GM12878 (cell line): ENCODE data around the gene C17orf113. TPM values are rescaled to one million over a fixed set of nuclear protein-coding genes. Genes with fewer than 3 reads are reported as not detected.

Experiments used
- ATAC-seq: fragments of 200-7000 bp; cut with Tn5 transposase; 3 replicates; pipeline ENCODE4 v1.9.1; 2020; ENCODE audit warnings: mild to moderate bottlenecking, moderate library complexity
- BruUV-seq: library from RNA; stranded (reverse); fragments of 400-500 nt; replicated peaks from 2 replicates; lab custom pipeline; 2021; lab: Mats Ljungman, UMichigan
- CTCF ChIA-PET: fragments of 300-600 bp; sonication (Branson Sonifier 250); formaldehyde crosslinking; extraction: SDS; loops from one replicate; lab custom pipeline; 2021; ENCODE audit warnings: inconsistent platforms; lab: Yijun Ruan, JAX
- POLR2A ChIA-PET: fragments of 350-600 bp; formaldehyde crosslinking; extraction: SDS; loops from one replicate; lab custom pipeline; 2021; ENCODE audit warnings: inconsistent platforms; lab: Charles Lee
- RAD21 ChIA-PET: fragments of 300-600 bp; sonication (Branson Sonifier 250); formaldehyde crosslinking; loops from one replicate; lab custom pipeline; 2023; ENCODE audit warnings: antibody characterized with exemption; ENCODE audit not compliant: unreplicated experiment; lab: Charles Lee
- SMC1A ChIA-PET: fragments of 300-600 bp; sonication (Branson Sonifier 250); formaldehyde crosslinking; loops from one replicate; lab custom pipeline; 2023; ENCODE audit not compliant: unreplicated experiment, uncharacterized antibody; lab: Charles Lee
- DNase-seq: peaks from one replicate; pipeline ENCODE4 v3.0.0-alpha.2; 2011; ENCODE audit warnings: low read depth, low spot score
- FAIRE-seq: peaks from 3 replicates; lab custom pipeline; 2011; peaks lifted over from hg19 to GRCh38; lab: Jason Lieb, UNC
- H2AFZ ChIP-seq: 2 replicates; pipeline ENCODE4 v1.6.0; 2011; ENCODE audit warnings: low read depth, low read length, control low read depth; ENCODE audit not compliant: control insufficient read depth
- H3K27ac ChIP-seq: 2 replicates; pipeline ENCODE4 v1.5.1; 2011; ENCODE audit warnings: control low read depth; ENCODE audit not compliant: control insufficient read depth, insufficient read depth
- H3K27me3 ChIP-seq, 2 experiments: replicated peaks in 1 of 2; 2 replicates each; pipeline versions ENCODE4 v1.6.0 to v1.6.1; 2011; ENCODE audit warnings: low read length in 1 of 2; ENCODE audit not compliant: control insufficient read depth in 2 of 2, insufficient read depth in 2 of 2
- H3K36me3 ChIP-seq, 2 experiments: 2 replicates each; pipeline ENCODE4 v1.5.1; 2011; ENCODE audit warnings: low read length in 1 of 2; ENCODE audit not compliant: control insufficient read depth in 2 of 2, insufficient read depth in 2 of 2
- H3K4me1 ChIP-seq: 2 replicates; pipeline ENCODE4 v1.6.1; 2011; ENCODE audit warnings: mild to moderate bottlenecking, low read length, moderate library complexity, mixed read lengths; ENCODE audit not compliant: control insufficient read depth, insufficient read depth
- H3K4me2 ChIP-seq: 2 replicates; pipeline ENCODE4 v1.6.0; 2011; ENCODE audit warnings: control low read depth; ENCODE audit not compliant: control insufficient read depth, insufficient read depth
- H3K4me3 ChIP-seq: fragments of 200-600 bp; sonication (generic); 2 replicates; pipeline ENCODE4 v1.5.1; 2016
- H3K79me2 ChIP-seq: 2 replicates; pipeline ENCODE4 v1.6.0; 2011; ENCODE audit warnings: low read length; ENCODE audit not compliant: control insufficient read depth, insufficient read depth
- H3K9ac ChIP-seq: 2 replicates; pipeline ENCODE4 v1.8.0; 2011; ENCODE audit warnings: low read length, control low read depth, mixed read lengths; ENCODE audit not compliant: control insufficient read depth, insufficient read depth
- H3K9me3 ChIP-seq: replicated peaks from 3 replicates; pipeline ENCODE4 v1.5.1; 2011; ENCODE audit warnings: mild to moderate bottlenecking, low read length; ENCODE audit not compliant: control insufficient read depth, insufficient read depth
- H4K20me1 ChIP-seq: 2 replicates; pipeline ENCODE4 v1.6.0; 2011; ENCODE audit not compliant: control insufficient read depth, insufficient read depth
- BRCA1 ChIP-seq: IDR thresholded peaks from 2 replicates; pipeline ENCODE4 v1.6.1; 2011; ENCODE audit warnings: low read depth, low read length, improper control_type of control experiment
- EZH2 ChIP-seq: IDR thresholded peaks from 2 replicates; pipeline ENCODE4 v1.6.1; 2012; ENCODE audit warnings: low read depth, mild to moderate bottlenecking, control low read depth, inconsistent platforms, low read length, borderline replicate concordance; ENCODE audit not compliant: control insufficient read depth
- HCFC1 ChIP-seq: fragments of 150-350 bp; IDR thresholded peaks from 2 replicates; pipeline ENCODE4 v1.6.1; 2014; ENCODE audit warnings: low read length
- POLR2AphosphoS2 ChIP-seq: IDR thresholded peaks from 2 replicates; pipeline ENCODE4 v1.6.1; 2011; ENCODE audit warnings: low read depth, mild to moderate bottlenecking, low read length, improper control_type of control experiment, moderate library complexity
- RAD21 ChIP-seq: IDR thresholded peaks from 2 replicates; pipeline ENCODE4 v1.6.1; 2011; ENCODE audit warnings: mild to moderate bottlenecking, low read depth, low read length, moderate library complexity; ENCODE audit not compliant: insufficient read depth
- SREBF1 ChIP-seq: IDR thresholded peaks from 2 replicates; pipeline ENCODE4 v1.6.1; 2012; ENCODE audit warnings: mild to moderate bottlenecking, low read length
- SREBF2 ChIP-seq: IDR thresholded peaks from 2 replicates; pipeline ENCODE4 v1.6.1; 2012; ENCODE audit warnings: mild to moderate bottlenecking, low read length
- SUZ12 ChIP-seq: fragments of 200-600 bp; sonication (generic); IDR thresholded peaks from one replicate; pipeline ENCODE4 v1.6.1; 2018; ENCODE audit warnings: antibody characterized with exemption, mild to moderate bottlenecking; ENCODE audit not compliant: unreplicated experiment
- TCF3 ChIP-seq: IDR thresholded peaks from 2 replicates; pipeline ENCODE4 v1.6.1; 2012; ENCODE audit warnings: low read depth, mild to moderate bottlenecking, low read length, borderline replicate concordance; ENCODE audit not compliant: insufficient read depth
- ZNF274 ChIP-seq: IDR thresholded peaks from one replicate; pipeline ENCODE4 v1.8.0; 2011; ENCODE audit not compliant: insufficient read length, insufficient read depth
- ZNF622 ChIP-seq: fragments of 450-650 bp; IDR thresholded peaks from 2 replicates; pipeline ENCODE4 v1.6.1; 2017; ENCODE audit warnings: mild to moderate bottlenecking, inconsistent platforms
- WGBS: methylation state at CpG from one replicate; pipeline ENCODE4 v1.1.6; 2016; ENCODE audit warnings: low lambda C conversion rate; ENCODE audit not compliant: insufficient replicate concordance, insufficient coverage; ENCODE audit errors: missing lambda C conversion rate; 5-methylcytosine and 5-hydroxymethylcytosine counted together
- in situ Hi-C: fragments of 300-500 bp; cut with MboI; formaldehyde crosslinking; loops from 9 replicates; pipeline ENCODE4 v1.14.3; 2018; ENCODE audit warnings: mixed read lengths
- intact Hi-C: fragments of 100-400 bp; cut with micrococcal nuclease; formaldehyde crosslinking; loops from one replicate; pipeline ENCODE4 v1.14.2; 2022; ENCODE audit not compliant: unreplicated experiment
- polyA plus RNA-seq, 11 experiments: library from polyadenylated mRNA; depleted of rRNA in 4 of 11; unstranded in 6 of 11; stranded (reverse) in 5 of 11; fragments of >200 nt; fragmentation: Nextera tagmentation in 4 of 11; fragmentation: Illumina TruSeq in 1 of 11; extraction: Ambion mirVana in 4 of 11; extraction: Trizol in 1 of 11; gene quantifications; 1 replicate in 1 of 11; 2 replicates in 10 of 11; pipeline versions ENCODE4 v1.2.1 to v1.2.3, GENCODE V29; 2011 to 2016; ENCODE audit warnings: inconsistent platforms in 2 of 11, missing spikeins in 2 of 11, low read depth in 1 of 11
- total RNA-seq, 4 experiments: library from RNA; depleted of rRNA in 3 of 4; stranded (reverse); fragments of >200 nt in 3 of 4; fragmentation: Illumina TruSeq in 1 of 4; extraction: Trizol in 1 of 4; gene quantifications; 2 replicates each; pipeline versions ENCODE4 v1.2.1 to v1.2.3, GENCODE V29; 2013 to 2021
- TF ChIP-seq, protein P1 (sequence below): fragments of 450-650 bp; formaldehyde crosslinking; IDR thresholded peaks from 2 replicates; pipeline ENCODE4 v1.4.0; 2020; ENCODE audit warnings: mild to moderate bottlenecking, moderate library complexity
- TF ChIP-seq, protein P2 (sequence below): IDR thresholded peaks from 2 replicates; pipeline ENCODE4 v1.6.1; 2012; ENCODE audit warnings: improper control_type of control experiment, low read depth, low read length; ENCODE audit not compliant: insufficient replicate concordance
- TF ChIP-seq, protein P3 (sequence below): IDR thresholded peaks from 2 replicates; pipeline ENCODE4 v1.6.1; 2011; ENCODE audit warnings: low read depth, low read length, improper control_type of control experiment, borderline replicate concordance

C17orf113 gene
- total and polyA plus RNA-seq, 10 of the 15 experiments (the other 5 are each of a cell fraction or from before 2014, with no cell fraction given), result 0.03 to 0.17 (median 0.08) TPM; not detected in 3

DNA sequence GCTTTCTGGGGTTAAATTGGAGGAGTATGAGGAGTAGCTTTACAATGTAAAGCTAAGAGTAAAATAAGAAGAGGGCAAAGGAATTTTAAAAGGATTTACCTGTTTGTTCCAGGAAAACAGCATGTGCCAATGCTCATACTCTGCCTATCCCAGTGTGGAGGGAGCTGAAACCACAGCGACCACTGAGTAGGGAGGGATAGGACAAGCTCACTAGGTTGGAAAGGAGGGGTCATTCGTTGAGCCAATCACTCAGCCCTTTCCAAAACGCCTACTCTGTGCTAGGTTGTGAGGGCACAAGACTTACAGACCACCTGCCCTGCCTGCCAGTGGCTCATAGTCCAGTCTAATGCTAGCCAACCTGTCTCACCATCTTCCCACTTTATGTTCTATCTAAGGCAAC is 32.1 kb downstream of the C17orf113 start:
- FAIRE-seq, result no peak
- in situ Hi-C loops, result loop anchor here (25.0 kb wide), 1 partner anchor 1194 kb away; the partner anchor contains the start of gene TMEM106A
- no TSS peak for BruUV-seq
- TF ChIP-seq RAD21 (no peak), POLR2AphosphoS2 (no peak), ZNF274 (no peak), BRCA1 (no peak), EZH2 (no peak), SUZ12 (no peak), ZNF622 (no peak), SREBF2 (no peak), HCFC1 (no peak), TCF3 (no peak), SREBF1 (no peak)
- TF ChIP-seq, protein P1, sequence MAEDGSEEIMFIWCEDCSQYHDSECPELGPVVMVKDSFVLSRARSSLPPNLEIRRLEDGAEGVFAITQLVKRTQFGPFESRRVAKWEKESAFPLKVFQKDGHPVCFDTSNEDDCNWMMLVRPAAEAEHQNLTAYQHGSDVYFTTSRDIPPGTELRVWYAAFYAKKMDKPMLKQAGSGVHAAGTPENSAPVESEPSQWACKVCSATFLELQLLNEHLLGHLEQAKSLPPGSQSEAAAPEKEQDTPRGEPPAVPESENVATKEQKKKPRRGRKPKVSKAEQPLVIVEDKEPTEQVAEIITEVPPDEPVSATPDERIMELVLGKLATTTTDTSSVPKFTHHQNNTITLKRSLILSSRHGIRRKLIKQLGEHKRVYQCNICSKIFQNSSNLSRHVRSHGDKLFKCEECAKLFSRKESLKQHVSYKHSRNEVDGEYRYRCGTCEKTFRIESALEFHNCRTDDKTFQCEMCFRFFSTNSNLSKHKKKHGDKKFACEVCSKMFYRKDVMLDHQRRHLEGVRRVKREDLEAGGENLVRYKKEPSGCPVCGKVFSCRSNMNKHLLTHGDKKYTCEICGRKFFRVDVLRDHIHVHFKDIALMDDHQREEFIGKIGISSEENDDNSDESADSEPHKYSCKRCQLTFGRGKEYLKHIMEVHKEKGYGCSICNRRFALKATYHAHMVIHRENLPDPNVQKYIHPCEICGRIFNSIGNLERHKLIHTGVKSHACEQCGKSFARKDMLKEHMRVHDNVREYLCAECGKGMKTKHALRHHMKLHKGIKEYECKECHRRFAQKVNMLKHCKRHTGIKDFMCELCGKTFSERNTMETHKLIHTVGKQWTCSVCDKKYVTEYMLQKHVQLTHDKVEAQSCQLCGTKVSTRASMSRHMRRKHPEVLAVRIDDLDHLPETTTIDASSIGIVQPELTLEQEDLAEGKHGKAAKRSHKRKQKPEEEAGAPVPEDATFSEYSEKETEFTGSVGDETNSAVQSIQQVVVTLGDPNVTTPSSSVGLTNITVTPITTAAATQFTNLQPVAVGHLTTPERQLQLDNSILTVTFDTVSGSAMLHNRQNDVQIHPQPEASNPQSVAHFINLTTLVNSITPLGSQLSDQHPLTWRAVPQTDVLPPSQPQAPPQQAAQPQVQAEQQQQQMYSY (CRISPR knock-in tag), result no peak
- TF ChIP-seq, protein P2, sequence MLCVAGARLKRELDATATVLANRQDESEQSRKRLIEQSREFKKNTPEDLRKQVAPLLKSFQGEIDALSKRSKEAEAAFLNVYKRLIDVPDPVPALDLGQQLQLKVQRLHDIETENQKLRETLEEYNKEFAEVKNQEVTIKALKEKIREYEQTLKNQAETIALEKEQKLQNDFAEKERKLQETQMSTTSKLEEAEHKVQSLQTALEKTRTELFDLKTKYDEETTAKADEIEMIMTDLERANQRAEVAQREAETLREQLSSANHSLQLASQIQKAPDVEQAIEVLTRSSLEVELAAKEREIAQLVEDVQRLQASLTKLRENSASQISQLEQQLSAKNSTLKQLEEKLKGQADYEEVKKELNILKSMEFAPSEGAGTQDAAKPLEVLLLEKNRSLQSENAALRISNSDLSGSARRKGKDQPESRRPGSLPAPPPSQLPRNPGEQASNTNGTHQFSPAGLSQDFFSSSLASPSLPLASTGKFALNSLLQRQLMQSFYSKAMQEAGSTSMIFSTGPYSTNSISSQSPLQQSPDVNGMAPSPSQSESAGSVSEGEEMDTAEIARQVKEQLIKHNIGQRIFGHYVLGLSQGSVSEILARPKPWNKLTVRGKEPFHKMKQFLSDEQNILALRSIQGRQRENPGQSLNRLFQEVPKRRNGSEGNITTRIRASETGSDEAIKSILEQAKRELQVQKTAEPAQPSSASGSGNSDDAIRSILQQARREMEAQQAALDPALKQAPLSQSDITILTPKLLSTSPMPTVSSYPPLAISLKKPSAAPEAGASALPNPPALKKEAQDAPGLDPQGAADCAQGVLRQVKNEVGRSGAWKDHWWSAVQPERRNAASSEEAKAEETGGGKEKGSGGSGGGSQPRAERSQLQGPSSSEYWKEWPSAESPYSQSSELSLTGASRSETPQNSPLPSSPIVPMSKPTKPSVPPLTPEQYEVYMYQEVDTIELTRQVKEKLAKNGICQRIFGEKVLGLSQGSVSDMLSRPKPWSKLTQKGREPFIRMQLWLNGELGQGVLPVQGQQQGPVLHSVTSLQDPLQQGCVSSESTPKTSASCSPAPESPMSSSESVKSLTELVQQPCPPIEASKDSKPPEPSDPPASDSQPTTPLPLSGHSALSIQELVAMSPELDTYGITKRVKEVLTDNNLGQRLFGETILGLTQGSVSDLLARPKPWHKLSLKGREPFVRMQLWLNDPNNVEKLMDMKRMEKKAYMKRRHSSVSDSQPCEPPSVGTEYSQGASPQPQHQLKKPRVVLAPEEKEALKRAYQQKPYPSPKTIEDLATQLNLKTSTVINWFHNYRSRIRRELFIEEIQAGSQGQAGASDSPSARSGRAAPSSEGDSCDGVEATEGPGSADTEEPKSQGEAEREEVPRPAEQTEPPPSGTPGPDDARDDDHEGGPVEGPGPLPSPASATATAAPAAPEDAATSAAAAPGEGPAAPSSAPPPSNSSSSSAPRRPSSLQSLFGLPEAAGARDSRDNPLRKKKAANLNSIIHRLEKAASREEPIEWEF, result no peak
- TF ChIP-seq, protein P3, sequence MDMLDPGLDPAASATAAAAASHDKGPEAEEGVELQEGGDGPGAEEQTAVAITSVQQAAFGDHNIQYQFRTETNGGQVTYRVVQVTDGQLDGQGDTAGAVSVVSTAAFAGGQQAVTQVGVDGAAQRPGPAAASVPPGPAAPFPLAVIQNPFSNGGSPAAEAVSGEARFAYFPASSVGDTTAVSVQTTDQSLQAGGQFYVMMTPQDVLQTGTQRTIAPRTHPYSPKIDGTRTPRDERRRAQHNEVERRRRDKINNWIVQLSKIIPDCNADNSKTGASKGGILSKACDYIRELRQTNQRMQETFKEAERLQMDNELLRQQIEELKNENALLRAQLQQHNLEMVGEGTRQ, result no peak

More for the DNA sequence above, 32.1 kb downstream of the C17orf113 start:
- Histone ChIP-seq H3K27me3 (no peaks in the 10 kb centered on the region), H4K20me1 (no peaks in the 10 kb centered on the region), H3K4me1 (peaks cover 23% of the 10 kb centered on the region), H3K27ac (peak overlapping the region; percentile 97; the same call in 1 of the 2 replicates), H3K9me3 (no peaks in the 10 kb centered on the region), H3K36me3 (no peaks in the 10 kb centered on the region; a peak in 1 of 4 replicates), H3K4me2 (peak overlapping the region; percentile 97), H3K79me2 (peaks cover 59% of the 10 kb centered on the region), H2AFZ (peak overlapping the region; percentile 95; the same call in 1 of the 2 replicates), H3K9ac (peak overlapping the region; percentile 99), H3K4me3 (peak overlapping the region; percentile 85)
- ChIA-PET RAD21 (interaction anchor here (0.6 to 6.6 kb wide), 12 partner anchors 10 to 163 kb away, joined by 3 to 53 read pairs (median 6); partner anchors contain the start of genes ACLY, CNP and DHX58), SMC1A (interaction anchor here (0.7 to 2.5 kb wide), 8 partner anchors 9 to 163 kb away, joined by 3 to 19 read pairs (median 4); partner anchors contain the start of genes CNP and DHX58), POLR2A (interaction anchor here (0.6 to 3.2 kb wide), 12 partner anchors 14 to 692 kb away, joined by 3 to 45 read pairs (median 8); partner anchors contain the start of genes CNP, DHX58, KCNH4 and ODAD4), CTCF (interaction anchor here (0.6 to 5.6 kb wide), 18 partner anchors 8 to 360 kb away, joined by 3 to 85 read pairs (median 6); partner anchors contain the start of genes CNP, DHX58 and KCNH4)
- intact Hi-C loops, result no loop called here
- no peak for ATAC-seq
- WGBS, result 69% methylated on average over 3 of the region's 3 CpGs
- DNase-seq, result no peak
